ENCODE measurements around the gene THUMPD1.
A peak's percentile ranks its signal among the peaks of the same experiment; 100 is the strongest.
"Not testable (repeated sequence)": the region's sequence is repeated elsewhere in the genome, so short reads cannot be mapped to it uniquely, and the experiment has no call there.

The THUMPD1 gene, protein sequence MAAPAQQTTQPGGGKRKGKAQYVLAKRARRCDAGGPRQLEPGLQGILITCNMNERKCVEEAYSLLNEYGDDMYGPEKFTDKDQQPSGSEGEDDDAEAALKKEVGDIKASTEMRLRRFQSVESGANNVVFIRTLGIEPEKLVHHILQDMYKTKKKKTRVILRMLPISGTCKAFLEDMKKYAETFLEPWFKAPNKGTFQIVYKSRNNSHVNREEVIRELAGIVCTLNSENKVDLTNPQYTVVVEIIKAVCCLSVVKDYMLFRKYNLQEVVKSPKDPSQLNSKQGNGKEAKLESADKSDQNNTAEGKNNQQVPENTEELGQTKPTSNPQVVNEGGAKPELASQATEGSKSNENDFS

DNA sequence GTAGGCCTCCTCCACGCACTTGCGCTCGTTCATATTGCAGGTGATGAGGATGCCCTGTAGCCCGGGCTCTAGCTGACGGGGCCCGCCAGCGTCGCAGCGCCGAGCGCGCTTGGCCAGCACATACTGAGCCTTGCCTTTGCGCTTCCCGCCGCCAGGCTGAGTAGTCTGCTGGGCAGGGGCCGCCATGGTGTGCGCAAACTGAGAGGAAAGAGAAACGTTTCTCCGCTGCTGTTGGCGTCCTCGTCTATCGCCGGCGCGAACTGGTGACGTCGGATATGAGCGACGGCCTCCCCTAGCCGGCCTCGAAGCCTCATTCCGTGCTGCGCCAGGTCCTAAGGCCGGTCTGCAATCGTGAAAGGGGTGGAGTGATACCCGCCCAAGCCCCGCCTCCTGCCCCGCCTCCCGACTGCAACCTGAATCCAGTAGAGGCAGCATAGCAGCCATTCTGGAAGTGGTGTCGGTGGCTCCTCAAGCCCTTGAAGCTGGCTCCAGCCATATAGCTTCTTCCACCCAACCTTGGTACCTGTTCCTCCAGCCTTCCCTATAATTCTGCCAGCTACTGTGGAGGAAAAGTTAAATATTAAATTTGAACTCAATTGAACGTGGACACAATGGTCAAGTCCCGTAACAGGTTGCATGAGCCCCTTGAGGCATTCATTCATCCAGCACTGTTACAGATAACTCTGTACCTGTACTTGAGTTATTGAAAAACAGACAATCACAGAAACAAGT, at the start of gene THUMPD1:
TSS of gene THUMPD1 (minus strand) at position 265 of the 732 bp plus-strand sequence. CDS start at position 186, 79 bp downstream.
- DNase-seq: peak; percentile 99

DNA sequence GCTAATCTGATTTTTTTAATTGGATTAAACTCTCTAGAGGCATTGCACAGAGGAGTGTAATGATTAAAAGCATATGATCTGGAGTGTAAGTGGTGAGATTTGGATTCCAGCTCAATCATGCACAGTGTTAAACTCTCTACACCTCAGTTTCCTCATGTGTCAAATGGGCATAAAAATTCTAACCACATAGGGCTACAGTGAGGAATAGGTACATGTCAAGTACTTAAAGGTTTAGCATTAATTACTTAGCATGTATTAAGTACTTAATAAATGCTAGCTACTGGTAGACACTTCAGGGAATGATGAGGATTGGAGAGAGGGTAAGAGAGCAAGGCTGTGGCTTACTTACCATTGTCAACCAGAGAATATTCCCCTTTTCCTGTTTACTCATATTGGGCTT, 47.5 kb upstream of the THUMPD1 start:
- DNase-seq: no peak

DNA sequence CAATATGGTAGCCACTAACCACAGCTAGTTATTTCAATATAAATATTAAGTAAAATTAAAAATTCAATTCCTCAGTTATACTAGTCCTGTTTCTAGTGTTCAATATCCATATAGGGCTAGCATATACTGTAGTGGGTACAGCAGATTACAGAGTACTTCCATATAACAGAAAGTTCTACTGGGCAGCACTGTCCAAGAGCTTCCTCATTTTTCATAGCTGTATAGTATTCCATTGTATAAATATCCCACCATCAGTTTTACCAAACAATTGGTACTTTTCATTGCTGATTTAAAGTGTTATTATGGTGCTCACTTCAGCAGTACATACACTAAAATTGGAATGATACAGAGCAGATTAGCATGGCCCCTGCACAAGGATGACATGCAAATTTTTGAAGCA, 42.6 kb upstream of the THUMPD1 start:
- no peak for DNase-seq

DNA sequence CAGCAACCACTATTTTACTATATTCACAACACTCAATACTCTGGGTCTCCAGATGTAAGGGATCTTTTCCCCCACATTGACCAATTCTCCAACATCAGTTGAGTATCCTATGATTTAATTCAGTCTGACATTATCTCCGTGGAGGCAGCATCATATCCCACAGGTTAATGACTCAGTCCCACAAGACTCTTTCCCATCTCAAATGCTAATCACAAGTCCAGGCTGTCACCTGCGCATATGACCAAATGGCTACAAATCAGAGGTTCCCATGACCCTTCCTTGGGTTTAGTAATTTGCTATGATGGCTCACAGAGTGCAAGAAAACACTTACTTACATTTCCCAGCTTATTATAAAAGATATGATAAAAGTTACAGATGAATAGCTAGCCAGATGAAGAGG, 40.9 kb upstream of the THUMPD1 start:
- no peak for DNase-seq

DNA sequence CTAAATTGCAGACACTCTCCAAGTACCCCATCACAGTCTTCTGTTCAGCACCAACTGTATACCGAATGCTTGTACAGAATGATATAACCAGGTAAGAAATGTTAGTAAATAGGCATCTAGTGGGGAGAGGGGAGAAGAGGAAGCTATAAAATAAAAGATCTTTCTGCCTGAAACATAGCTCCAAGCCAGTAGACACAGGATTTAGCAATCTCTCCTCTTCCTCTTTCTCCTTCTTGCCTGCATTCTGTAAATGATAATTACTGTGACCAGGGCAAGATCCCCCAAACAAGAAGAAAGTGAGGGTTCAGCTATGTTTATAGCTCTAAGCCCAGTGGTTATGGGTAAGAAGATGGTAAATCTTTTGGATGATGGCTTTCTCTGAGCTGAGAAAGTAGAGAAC, 40.1 kb upstream of the THUMPD1 start:
- no peak for DNase-seq

DNA sequence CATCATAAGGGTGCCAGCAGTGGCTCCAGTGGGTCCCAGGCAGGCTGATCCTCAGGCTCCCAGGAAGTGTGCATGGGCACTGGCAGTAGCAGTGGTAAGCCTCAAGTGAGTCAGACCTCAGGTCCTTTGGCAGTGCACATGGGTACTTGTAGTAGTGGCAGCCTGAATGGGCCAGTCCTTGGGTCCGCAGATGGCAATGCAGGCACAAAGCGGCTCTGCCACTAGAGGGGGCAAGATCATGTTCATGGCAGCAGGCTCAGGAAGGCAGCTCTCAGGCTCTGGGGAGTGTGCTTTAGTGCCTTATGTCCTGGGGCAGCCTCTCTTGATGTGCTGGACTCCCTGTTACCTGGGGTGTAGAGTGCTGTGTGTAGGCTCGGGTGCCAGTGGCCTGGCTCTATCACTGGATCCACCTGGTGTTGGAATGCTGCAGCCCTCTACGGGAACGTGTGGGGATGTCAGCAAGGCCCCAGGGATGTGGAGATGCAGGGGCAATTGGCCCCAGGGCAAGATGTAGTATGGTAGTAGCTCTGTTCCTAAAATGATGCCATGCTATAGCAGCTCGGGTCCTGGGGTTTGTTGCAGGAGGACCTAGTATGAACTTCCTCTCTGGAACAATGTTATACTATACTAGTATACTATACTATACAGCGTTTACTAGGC, 33.2 kb upstream of the THUMPD1 start:
- peak; percentile 64 for DNase-seq

DNA sequence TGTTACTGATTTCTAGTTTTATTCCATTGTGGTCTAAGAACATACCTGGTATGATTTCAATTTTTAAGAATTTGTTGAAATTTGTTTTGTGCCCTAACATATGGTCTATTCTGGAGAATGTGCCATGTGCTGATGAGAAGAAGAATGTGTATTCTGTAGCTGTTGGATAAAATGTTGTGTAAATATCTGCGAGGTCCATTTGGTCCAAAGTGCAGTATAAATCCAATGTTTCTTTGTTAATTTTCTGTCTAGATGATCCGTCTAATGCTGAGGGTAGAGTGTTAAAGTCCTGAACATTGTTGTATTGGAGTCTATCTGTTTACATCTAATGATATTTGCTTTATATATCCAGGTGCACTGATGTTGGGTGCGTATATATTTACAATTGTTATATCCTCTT, 32.1 kb upstream of the THUMPD1 start:
- no peak for DNase-seq

DNA sequence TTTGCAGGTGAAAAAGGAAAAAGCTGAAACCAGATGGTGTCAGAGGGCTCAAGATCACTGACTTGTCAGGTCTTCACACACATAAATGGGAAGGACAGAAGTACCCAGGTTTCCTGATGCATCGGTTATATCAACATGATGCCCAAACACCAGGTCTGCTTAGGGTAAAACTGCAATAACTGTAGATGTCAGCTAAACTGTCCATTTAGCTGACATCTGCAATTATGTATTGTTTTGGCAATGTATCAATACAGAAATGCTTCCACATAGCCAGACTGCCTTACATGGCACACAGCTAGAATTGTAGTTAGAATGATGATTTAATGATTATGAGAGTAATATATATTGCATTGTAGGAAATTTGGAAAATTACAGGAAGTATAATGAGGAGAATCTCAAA, 27.2 kb upstream of the THUMPD1 start:
- DNase-seq: no peak

DNA sequence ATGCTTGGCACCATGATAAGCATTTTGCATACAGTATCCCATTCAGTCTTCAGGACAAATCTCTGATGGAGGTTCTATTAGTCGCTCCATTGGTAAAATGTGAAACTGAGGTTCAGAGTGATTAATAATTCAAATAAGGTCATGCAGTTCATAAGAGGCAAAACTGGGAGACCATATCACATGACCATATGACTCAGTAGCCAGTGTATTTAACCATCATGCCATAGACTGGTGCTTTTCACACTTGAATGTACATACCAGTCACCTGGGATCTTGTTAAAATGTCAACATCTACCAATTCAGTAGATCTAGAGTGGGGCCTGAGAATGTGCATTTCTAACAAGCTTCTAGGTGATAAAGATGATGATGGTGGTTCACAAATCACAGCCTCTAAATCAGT, 26.5 kb upstream of the THUMPD1 start:
- DNase-seq: no peak

DNA sequence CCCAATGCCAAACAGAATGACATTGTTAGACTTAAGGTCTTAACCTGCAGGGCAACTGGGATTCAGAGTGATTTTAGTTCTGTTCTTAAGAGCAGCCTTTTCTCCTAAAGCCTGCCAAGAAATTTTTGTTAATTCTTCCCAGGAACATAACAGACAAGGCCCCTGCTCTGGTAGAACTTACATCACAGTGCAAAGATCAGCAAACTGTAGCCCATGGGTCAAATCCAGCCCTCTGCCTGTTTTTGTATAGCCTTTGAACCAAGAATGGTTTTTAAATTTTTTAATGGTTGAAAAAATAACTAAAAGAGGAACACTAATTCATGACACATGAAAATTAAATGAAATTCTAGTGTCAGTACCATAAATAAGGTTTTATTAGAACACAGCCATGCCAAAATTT, 26.0 kb upstream of the THUMPD1 start:
- no peak for DNase-seq

DNA sequence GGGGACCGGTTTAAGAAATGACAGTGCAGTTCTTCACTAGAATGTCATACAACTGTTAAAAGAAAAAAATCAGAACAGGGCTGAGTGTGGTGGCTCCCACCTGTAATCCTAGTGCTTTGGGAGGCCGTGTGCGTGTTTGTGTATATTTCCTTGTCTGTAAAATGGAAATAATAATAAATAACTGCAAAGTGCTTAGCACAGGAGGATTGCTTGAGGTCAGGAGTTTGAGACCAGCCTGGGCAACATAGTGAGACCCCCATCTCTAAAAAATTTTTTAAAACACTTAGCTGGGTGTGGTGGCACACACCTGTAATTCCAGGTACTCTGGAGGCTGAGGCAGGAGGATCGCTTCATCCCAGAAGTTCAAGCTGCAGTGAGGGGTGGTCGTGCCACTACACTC, 24.7 kb upstream of the THUMPD1 start:
- no peak for DNase-seq

DNA sequence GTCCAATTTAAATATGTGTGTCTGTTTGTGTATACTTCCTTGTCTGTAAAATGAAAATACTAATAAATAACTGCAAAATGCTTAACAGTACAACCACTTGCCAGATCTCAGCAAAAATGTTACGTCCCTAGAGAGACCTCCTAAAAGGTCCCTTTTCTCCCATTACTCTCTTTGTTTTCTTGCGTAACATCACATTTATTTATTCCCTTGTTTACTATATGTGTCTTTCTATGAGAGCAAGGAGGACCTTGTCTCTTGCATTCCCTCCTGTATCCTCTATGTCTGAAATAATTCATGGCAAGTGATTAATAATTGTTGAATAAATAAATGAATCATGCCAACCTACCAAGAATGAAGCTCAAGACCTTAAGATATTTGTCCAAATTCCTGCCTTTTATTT, 24.1 kb upstream of the THUMPD1 start:
- DNase-seq: no peak

DNA sequence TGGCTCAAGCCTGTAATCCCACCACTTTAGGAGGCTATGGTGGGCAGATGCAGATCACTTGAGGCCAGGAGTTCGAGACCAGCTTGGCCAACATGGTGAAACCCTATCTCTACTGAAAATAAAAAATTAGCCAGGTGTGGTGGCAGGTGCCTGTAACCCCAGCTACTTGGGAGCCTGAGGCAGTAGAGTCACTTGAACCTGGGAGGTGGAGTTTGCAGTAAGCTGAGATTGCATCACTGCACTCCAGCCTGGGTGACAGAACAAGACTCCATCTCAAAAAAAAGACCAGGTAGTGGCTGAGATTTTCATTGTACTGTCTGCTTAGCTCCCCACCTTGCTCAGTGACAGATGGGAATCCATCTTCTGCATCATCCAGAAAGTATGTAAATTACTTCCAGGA, 22.8 kb upstream of the THUMPD1 start:
- DNase-seq: not testable (repeated sequence)

DNA sequence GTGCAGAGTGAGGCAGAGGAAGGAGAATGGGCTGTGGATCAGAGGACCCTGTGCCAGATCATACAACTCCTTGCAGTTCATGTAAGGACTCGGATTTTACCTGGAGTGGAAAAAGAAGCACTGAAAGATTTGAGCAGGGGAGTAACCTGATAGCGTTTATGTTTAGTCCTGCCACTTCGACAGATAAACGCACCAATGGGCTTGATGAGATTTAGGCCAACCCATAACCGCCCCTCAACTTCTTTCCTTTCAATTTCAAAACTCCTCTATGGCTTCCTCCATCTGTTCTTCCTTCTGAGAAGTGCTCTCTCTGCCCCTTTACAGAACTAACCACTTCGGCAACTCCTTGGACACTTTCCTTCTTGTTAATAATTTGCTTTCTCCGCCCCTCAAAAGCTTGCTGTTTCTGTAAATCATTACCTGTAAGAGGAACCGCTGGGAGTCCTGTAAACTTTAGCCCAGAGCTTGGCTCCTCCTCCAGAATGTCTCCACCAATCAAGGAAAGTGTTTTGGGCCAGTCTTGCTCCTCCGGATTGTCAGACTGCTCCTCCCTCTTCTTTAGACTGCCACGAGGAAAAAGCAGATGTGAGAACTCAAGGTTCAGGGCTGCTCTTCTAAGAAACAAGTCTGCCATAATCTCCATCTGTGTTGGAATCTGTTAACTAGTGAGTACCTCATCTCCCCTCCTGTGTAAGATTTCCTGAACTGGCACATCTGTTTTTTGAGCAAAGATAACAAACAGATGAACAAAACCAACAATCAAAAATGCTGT, 22.0 kb upstream of the THUMPD1 start, which contains the start of gene ACSM3:
TSS of gene ACSM3 (plus strand) at position 554 of the 772 bp plus-strand sequence. CDS start 6,021 bp downstream, outside the sequence.
- peak; percentile 67 for DNase-seq

DNA sequence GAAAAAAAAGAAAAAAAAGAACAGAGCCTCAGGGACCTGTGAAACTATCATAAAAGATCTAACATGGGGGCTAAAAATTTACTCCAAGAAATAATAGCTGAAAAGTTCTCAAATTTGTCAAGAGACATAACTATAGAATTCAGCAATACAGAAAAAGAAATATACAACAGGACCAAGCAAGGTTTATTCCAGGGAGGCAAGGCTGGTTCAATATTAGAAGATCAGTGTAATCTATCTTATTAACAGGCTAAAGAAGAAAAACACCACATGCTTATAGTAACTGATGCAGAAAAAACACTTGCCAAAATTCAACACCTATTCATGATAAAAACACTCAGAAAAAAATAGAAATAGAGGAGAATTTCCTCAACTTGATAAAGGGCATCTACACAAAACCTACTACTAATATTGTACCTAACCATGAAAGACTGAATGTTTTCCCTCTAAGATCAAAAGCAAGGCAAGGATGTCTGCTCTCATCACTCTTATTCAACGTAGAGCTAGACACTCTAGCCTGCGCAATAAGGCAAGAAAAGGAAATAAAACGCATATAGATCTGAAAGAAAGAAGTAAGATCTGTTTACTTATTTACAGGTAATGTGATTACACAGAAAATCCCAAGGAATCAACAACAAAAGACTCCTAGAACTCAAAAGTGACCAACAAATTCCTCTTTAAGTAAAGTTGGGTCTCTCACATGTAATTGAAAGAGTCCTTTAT, 20.9 kb upstream of the THUMPD1 start:
- DNase-seq: no peak

DNA sequence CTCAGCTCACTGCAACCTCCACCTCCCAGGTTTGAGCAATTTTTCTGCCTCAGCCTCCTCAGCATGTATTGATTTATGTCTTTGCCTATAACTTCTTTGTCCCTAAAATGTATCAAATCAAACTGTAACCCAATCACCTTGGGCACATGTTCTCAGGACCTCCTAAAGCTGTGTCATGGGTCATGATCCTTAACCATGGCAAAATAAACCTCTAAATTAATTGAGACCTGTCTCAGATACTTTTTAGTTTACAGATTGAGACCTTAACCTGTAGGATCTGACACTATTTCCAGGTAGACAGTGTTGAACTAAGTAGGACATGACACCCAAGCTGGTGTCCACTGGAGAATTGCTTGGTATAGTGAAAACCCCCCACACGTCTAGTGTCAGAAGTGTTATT, 19.6 kb upstream of the THUMPD1 start:
- DNase-seq: no peak

DNA sequence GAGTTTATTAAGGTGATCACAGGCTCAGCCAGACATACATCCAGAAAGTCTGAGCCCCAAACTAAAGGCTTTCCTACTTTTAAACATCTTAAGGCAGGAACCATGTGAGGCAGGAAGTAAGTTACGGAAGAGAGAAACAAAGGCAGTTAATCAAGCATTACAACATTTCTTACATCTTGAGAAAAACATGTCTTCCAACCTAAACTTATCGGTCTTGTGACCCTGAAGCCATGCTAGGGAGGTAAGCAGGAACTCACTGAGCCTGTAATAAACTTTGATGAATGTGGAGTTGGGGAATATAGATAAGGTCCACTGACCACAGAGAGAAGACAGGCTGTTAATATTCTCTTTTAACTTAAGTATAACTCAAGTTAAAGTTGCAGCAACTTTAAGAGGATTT, 18.7 kb upstream of the THUMPD1 start:
- DNase-seq: no peak

DNA sequence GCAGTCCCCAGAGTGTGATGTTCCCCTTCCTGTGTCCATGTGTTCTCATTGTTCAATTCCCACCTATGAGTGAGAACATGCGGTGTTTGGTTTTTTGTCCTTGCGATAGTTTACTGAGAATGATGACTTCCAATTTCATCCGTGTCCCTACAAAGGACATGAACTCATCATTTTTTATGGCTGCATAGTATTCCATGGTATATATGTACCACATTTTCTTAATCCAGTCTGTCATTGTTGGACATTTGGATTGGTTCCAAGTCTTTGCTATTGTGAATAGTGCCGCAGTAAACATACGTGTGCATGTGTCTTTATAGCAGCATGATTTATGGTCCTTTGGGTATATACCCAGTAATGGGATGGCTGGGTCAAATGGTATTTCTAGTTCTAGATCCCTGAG, 14.2 kb upstream of the THUMPD1 start:
- not testable (repeated sequence) for DNase-seq

DNA sequence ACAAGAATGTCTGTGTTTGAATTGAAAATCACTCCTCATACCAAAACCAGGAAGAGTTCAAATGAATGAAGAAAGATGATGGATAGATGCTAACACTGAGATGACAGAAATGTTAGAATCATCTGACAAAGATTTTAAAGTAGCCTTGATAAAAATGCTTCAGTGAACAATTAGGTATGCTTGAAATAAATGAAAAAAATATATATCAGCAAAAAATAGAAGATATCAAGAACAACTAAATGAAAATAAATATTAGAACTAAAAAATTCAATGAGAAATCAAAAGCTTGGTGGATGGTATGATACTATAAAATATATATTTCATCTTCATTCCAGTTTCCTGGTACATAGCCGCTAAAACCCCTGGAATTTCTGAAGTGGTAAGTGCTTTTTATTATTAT, 13.6 kb upstream of the THUMPD1 start:
- no peak for DNase-seq

DNA sequence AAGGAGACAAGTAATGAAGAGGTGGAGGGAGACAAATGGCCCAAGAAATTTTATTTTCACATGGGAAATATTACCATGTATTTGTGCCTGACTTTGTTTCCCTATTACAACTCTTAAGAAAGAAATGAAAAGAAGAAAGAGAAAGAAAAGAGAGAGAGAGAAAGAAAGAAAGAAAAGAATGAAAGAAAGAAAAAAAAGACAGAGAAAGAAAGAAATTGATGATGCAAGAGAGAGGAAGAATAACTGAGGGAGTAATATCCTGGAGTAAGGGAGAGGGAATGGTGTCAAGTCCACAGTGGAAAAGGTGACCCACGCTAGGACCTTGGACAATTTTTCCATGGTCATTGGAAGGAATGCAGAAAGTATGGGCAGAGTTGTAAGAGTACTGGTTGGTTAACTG, 12.1 kb upstream of the THUMPD1 start:
- no peak for DNase-seq

DNA sequence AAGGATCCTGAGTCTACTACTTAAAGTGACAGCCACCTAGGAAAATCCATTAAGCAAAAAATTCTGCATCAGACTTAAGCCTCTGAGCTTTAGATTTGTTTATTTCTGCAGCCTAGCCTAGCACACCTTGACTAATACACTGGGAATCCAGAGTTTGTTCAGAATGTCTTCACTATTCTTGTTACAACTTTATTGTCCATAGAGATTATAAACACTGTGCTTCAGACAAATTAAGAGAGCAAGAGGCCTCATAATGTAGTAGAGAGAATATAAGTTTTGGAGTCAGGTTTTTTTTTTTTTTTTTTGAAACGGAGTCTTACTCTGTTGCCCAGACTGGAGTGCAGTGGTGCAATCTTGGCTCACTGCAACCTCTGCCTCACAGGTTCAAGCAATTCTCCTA, 8.9 kb upstream of the THUMPD1 start:
- DNase-seq: no peak

DNA sequence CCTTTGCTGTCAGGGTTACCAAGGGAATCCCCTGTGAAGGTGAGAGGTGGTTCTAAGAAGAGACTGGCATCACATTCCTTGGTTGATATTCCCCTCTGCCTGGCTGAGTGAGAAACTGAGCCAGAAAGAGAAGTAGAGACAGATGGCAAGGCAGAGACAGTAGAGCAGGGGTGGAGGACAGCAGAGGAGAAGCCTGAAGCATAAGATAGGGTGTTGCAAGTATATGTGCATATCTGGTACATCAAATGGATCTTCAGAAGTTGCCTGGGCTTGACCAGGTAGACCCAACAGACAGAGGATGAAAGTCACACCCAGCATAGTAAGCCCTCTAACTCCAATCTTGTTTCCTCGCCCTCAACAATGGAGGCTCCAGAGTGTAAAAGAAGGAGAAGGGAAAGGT, 7.9 kb upstream of the THUMPD1 start:
- no peak for DNase-seq
